ENCODE data around the gene ELFN1.

GRCh38 chr7:1688542-1688941 is 18.5 kb downstream of the ELFN1 start:
- TF ChIP-seq HDGF (IDR thresholded peaks at IDR 0.05; ENCODE audit: borderline replicate concordance) (no peak), SP1 (IDR thresholded peaks at IDR 0.05) (no peak), BHLHE40 (IDR thresholded peaks at IDR 0.05; ENCODE audit: borderline replicate concordance) (no peak), FOXM1 (IDR thresholded peaks at IDR 0.05; ENCODE audit: borderline replicate concordance) (no peak), ELF4 (IDR thresholded peaks at IDR 0.05) (no peak), PKNOX1 (IDR thresholded peaks at IDR 0.05) (no peak), ZNF384 (IDR thresholded peaks at IDR 0.05) (no peak), FOXK2 (IDR thresholded peaks at IDR 0.05) (no peak), SUZ12 (IDR thresholded peaks at IDR 0.05) (no peak), ARNT (IDR thresholded peaks at IDR 0.05) (no peak), LEF1 (IDR thresholded peaks at IDR 0.05; ENCODE audit: borderline replicate concordance) (no peak), CTBP1 (IDR thresholded peaks at IDR 0.05; ENCODE audit: borderline replicate concordance) (no peak), FOXA1 (IDR thresholded peaks at IDR 0.05) (no peak), TARDBP (IDR thresholded peaks at IDR 0.05) (no peak)
